Measurements from ENCODE around the gene FAM120B.

FAM120B gene

DNA sequence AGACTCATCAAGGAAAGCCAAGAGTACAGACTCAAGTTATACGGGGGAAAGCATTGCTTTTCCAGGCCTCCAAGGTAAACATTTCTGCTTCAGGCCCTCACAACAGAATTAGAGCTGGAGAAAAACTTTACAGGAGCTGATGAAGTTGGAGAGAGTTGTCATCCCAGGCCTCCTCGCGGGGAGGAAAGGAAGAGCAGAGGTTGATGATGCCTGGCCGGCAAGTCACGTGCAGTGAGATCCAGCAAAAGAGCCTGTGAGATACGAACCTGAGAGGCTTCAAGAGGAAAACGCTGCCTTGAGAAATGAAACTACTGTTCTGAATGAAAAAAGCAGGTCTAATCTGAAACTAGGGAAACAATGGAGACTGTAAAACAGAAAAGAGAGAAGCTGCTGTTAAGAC is 122.9 kb downstream of the FAM120B start:
- Histone ChIP-seq H3K27me3 (ENCODE audit: insufficient read depth, low read length) (peaks cover 3% of the 10 kb centered on the region; the same call in 1 of the 2 replicates), H3K27ac (ENCODE audit: low read depth, low read length, poor library complexity, severe bottlenecking) (no peak overlapping the region)

DNA sequence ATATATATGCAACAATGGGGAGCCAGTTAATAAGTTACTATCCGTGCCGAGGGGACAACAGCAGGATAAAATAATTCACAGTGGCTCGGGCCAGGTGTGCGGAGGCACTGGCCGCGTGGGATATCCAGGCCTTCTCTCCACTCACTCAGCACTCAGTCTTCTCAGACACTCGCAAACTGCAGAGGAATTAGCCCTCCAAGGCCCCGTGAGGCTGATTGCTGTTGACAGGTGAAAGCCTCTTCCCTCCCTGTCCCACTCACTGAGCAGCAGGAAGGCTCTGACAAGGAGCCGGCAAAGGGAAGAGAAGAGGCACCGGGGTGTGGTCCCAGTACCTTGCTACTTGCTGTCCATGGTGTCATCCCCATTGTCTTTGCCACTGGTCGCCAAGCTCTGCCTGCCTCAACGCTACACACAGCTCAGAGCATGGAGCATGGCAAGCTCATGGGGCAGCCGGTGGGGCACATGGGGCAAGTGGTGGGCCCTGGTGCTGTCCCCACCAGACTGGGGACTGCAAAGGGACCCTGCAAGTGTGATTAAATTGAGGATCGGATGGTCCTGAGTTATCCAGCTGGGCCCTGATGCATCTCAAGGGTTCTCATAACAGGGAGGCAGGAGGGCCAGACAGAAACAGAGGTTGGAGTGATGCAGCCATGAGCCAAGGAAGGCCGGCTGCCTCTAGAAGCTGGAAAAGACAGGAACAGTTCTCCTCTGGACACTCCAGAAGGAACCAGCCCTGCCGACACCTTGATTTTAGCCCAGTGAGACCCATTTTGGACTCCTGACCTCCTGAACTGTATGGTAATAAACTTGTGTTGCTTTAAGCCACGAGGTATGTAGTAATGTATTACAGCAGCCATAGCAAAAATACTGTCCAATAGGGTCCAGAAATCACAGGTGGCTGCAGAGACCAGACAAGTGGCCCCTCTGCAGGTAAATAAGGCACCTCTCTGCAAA is 126.9 kb downstream of the FAM120B start:
- no peaks in the 10 kb centered on the region for H3K9me3 ChIP-seq (ENCODE audit: low read length)
- H3K4me3 ChIP-seq (ENCODE audit: low read depth, low read length, poor library complexity, severe bottlenecking) = no peak overlapping the region
- no peaks in the 10 kb centered on the region for H3K9me2 ChIP-seq (ENCODE audit: low read depth, low read length)
- no peaks in the 10 kb centered on the region for H3K4me1 ChIP-seq (ENCODE audit: insufficient read depth, low read length, severe bottlenecking)
- no peaks in the 10 kb centered on the region for H3K79me2 ChIP-seq (ENCODE audit: insufficient read depth, low read length)
- no peak overlapping the region for H3K9ac ChIP-seq (ENCODE audit: low read length)
- no peak for TF ChIP-seq EZH2 (IDR thresholded peaks at IDR 0.05; ENCODE audit: borderline replicate concordance, low read length)
- TF ChIP-seq, protein P1, sequence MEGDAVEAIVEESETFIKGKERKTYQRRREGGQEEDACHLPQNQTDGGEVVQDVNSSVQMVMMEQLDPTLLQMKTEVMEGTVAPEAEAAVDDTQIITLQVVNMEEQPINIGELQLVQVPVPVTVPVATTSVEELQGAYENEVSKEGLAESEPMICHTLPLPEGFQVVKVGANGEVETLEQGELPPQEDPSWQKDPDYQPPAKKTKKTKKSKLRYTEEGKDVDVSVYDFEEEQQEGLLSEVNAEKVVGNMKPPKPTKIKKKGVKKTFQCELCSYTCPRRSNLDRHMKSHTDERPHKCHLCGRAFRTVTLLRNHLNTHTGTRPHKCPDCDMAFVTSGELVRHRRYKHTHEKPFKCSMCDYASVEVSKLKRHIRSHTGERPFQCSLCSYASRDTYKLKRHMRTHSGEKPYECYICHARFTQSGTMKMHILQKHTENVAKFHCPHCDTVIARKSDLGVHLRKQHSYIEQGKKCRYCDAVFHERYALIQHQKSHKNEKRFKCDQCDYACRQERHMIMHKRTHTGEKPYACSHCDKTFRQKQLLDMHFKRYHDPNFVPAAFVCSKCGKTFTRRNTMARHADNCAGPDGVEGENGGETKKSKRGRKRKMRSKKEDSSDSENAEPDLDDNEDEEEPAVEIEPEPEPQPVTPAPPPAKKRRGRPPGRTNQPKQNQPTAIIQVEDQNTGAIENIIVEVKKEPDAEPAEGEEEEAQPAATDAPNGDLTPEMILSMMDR (IDR thresholded peaks at IDR 0.05; ENCODE audit: low read length) = no peak
- H3K27me3 ChIP-seq (ENCODE audit: insufficient read depth, low read length) = peaks cover 5% of the 10 kb centered on the region; the same call in 1 of the 2 replicates
- no peak overlapping the region for H3K4me2 ChIP-seq (ENCODE audit: low read length)
- no peak overlapping the region for H2AFZ ChIP-seq (ENCODE audit: low read length)
- H3F3A ChIP-seq (ENCODE audit: insufficient read depth, low read length) = no peaks in the 10 kb centered on the region
- no peaks in the 10 kb centered on the region for H3K36me3 ChIP-seq (ENCODE audit: insufficient read depth, low read length)
- no peak overlapping the region for H3K27ac ChIP-seq (ENCODE audit: low read depth, low read length, poor library complexity, severe bottlenecking)
- H4K20me1 ChIP-seq (ENCODE audit: insufficient read depth, low read length) = no peaks in the 10 kb centered on the region

More for the DNA sequence above, 122.9 kb downstream of the FAM120B start:
- Histone ChIP-seq H3K36me3 (ENCODE audit: insufficient read depth, low read length) (no peaks in the 10 kb centered on the region), H3K79me2 (ENCODE audit: insufficient read depth, low read length) (no peaks in the 10 kb centered on the region), H3K9me3 (ENCODE audit: low read length) (no peaks in the 10 kb centered on the region), H3K9ac (ENCODE audit: low read length) (no peak overlapping the region), H3K4me3 (ENCODE audit: low read depth, low read length, poor library complexity, severe bottlenecking) (no peak overlapping the region), H2AFZ (ENCODE audit: low read length) (no peak overlapping the region), H4K20me1 (ENCODE audit: insufficient read depth, low read length) (no peaks in the 10 kb centered on the region), H3K9me2 (ENCODE audit: low read depth, low read length) (no peaks in the 10 kb centered on the region), H3K4me1 (ENCODE audit: insufficient read depth, low read length, severe bottlenecking) (no peaks in the 10 kb centered on the region), H3K4me2 (ENCODE audit: low read length) (no peak overlapping the region), H3F3A (ENCODE audit: insufficient read depth, low read length) (no peaks in the 10 kb centered on the region)
- TF ChIP-seq EZH2 (IDR thresholded peaks at IDR 0.05; ENCODE audit: borderline replicate concordance, low read length) = no peak
- TF ChIP-seq, protein P1 (IDR thresholded peaks at IDR 0.05; ENCODE audit: low read length) = no peak

DNA sequence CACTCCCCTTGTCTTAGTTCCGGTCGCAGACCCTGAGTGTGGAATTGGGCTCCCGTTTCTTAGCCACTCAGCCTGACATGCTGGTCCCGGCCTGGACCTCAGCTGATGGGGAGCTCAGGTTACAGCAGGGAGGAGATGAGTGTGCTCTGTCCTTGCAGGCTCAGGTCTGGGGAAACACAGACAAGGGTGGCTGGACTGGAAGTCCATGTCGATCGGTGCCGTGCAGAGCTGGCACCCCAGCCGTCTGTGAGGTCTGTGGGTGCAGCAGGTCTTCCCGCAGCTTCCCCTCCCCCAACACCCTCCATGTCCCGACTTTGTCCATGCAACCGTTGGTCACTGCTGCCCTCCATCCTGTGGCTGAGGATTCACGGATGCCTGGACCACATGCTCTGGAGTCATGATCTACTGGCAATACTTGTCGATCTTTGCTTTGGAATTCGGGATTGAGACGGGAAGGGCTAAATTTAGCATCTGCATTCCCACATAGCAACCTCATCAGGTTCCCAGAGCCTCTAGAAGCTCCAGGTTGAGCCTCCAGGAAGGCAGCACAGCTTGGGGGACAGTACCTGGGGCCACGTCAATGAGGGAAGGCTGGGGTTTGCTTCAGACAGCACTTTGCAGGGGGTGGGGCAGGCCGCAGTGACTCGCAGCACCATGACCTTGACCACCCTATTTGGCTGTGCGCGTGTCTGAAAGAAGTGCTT is 127.7 kb downstream of the FAM120B start:
- H3K79me2 ChIP-seq (ENCODE audit: insufficient read depth, low read length) = no peaks in the 10 kb centered on the region
- no peaks in the 10 kb centered on the region for H4K20me1 ChIP-seq (ENCODE audit: insufficient read depth, low read length)
- H3K27ac ChIP-seq (ENCODE audit: low read depth, low read length, poor library complexity, severe bottlenecking) = no peak overlapping the region
- no peak overlapping the region for H3K4me3 ChIP-seq (ENCODE audit: low read depth, low read length, poor library complexity, severe bottlenecking)
- H3K4me2 ChIP-seq (ENCODE audit: low read length) = no peak overlapping the region
- H3K27me3 ChIP-seq (ENCODE audit: insufficient read depth, low read length) = peaks cover 5% of the 10 kb centered on the region; the same call in 1 of the 2 replicates
- no peak overlapping the region for H3K9ac ChIP-seq (ENCODE audit: low read length)
- no peaks in the 10 kb centered on the region for H3F3A ChIP-seq (ENCODE audit: insufficient read depth, low read length)
- no peaks in the 10 kb centered on the region for H3K9me2 ChIP-seq (ENCODE audit: low read depth, low read length)
- H3K9me3 ChIP-seq (ENCODE audit: low read length) = no peaks in the 10 kb centered on the region
- TF ChIP-seq, protein P1 (IDR thresholded peaks at IDR 0.05; ENCODE audit: low read length) = no peak
- no peak for TF ChIP-seq EZH2 (IDR thresholded peaks at IDR 0.05; ENCODE audit: borderline replicate concordance, low read length)
- no peaks in the 10 kb centered on the region for H3K4me1 ChIP-seq (ENCODE audit: insufficient read depth, low read length, severe bottlenecking)
- no peak overlapping the region for H2AFZ ChIP-seq (ENCODE audit: low read length)
- H3K36me3 ChIP-seq (ENCODE audit: insufficient read depth, low read length) = no peaks in the 10 kb centered on the region
